IMR-90 (cell line): ENCODE measurements around the gene NADSYN1. TPM values are rescaled to one million over a fixed set of nuclear protein-coding genes. Genes with fewer than 3 reads are reported as not detected.

Experiments used
- ATAC-seq: fragments of 200-7000 bp; cut with Tn5 transposase; 2 replicates; pipeline ENCODE4 v1.9.1; 2020; ENCODE audit warnings: low read depth, mild to moderate bottlenecking, moderate library complexity
- BruUV-seq: library from RNA; stranded (reverse); fragments of 400-500 nt; replicated peaks from 2 replicates; lab custom pipeline; 2021; lab: Mats Ljungman, UMichigan
- CTCF ChIA-PET: fragments of 300-600 bp; formaldehyde crosslinking; extraction: SDS; loops from one replicate; lab custom pipeline; 2021; ENCODE audit warnings: antibody characterized with exemption; lab: Yijun Ruan, JAX
- POLR2A ChIA-PET: fragments of 300-600 bp; sonication (Branson Sonifier 250); formaldehyde crosslinking; loops from one replicate; lab custom pipeline; 2022; ENCODE audit warnings: antibody characterized with exemption; ENCODE audit not compliant: unreplicated experiment; lab: Charles Lee
- DNase-seq: peaks from one replicate; pipeline ENCODE4 v3.0.0; 2013
- H2AFZ ChIP-seq: replicated peaks from 2 replicates; pipeline ENCODE3; 2013; ENCODE audit warnings: low read length, mild to moderate bottlenecking; ENCODE audit not compliant: poor library complexity
- H2AK5ac ChIP-seq: 2 replicates; pipeline ENCODE4 v1.6.1; 2013; ENCODE audit warnings: low read depth, low read length, inconsistent platforms
- H2AK9ac ChIP-seq: replicated peaks from 2 replicates; pipeline ENCODE3; 2013; ENCODE audit warnings: mild to moderate bottlenecking, low read depth, low read length, moderate library complexity; ENCODE audit not compliant: poor library complexity
- H2BK120ac ChIP-seq: 2 replicates; pipeline ENCODE4 v1.6.1; 2013; ENCODE audit warnings: low read depth, low read length, inconsistent platforms
- H2BK15ac ChIP-seq: 3 replicates; pipeline ENCODE4 v1.6.1; 2013; ENCODE audit warnings: low read depth, low read length, inconsistent platforms
- H2BK20ac ChIP-seq: 2 replicates; pipeline ENCODE4 v1.6.1; 2013; ENCODE audit warnings: low read depth, mild to moderate bottlenecking, inconsistent platforms, low read length, moderate library complexity
- H2BK5ac ChIP-seq: 2 replicates; pipeline ENCODE4 v1.6.1; 2013; ENCODE audit warnings: mild to moderate bottlenecking, low read depth, low read length, inconsistent platforms; ENCODE audit not compliant: poor library complexity, severe bottlenecking
- H3K14ac ChIP-seq: replicated peaks from 2 replicates; pipeline ENCODE4 v1.6.1; 2013; ENCODE audit warnings: low read depth, low read length, inconsistent platforms
- H3K18ac ChIP-seq: 2 replicates; pipeline ENCODE4 v1.6.1; 2013; ENCODE audit warnings: low read depth, low read length, control low read depth
- H3K23ac ChIP-seq: 2 replicates; pipeline ENCODE4 v1.6.1; 2013; ENCODE audit warnings: low read depth, low read length, inconsistent platforms
- H3K27ac ChIP-seq: 2 replicates; pipeline ENCODE4 v1.5.1; 2013; ENCODE audit warnings: mild to moderate bottlenecking, control low read depth, low read length; ENCODE audit not compliant: insufficient read depth
- H3K27me3 ChIP-seq: 2 replicates; pipeline ENCODE4 v1.6.1; 2013; ENCODE audit warnings: low read length; ENCODE audit not compliant: control insufficient read depth, insufficient read depth
- H3K36me3 ChIP-seq: 2 replicates; pipeline ENCODE4 v1.6.1; 2013; ENCODE audit warnings: low read length, mixed read lengths; ENCODE audit not compliant: control insufficient read depth, insufficient read depth
- H3K4ac ChIP-seq: 2 replicates; pipeline ENCODE4 v1.6.1; 2013; ENCODE audit warnings: low read depth, low read length, inconsistent platforms
- H3K4me1 ChIP-seq: 2 replicates; pipeline ENCODE4 v1.6.1; 2013; ENCODE audit warnings: low read length, mixed read lengths; ENCODE audit not compliant: control insufficient read depth, insufficient read depth
- H3K4me2 ChIP-seq: 2 replicates; pipeline ENCODE4 v1.6.1; 2013; ENCODE audit warnings: low read depth, mild to moderate bottlenecking, control low read depth, low read length, moderate library complexity
- H3K4me3 ChIP-seq: 2 replicates; pipeline ENCODE4 v1.5.1; 2013; ENCODE audit warnings: low read depth, mild to moderate bottlenecking, control low read depth, low read length, moderate library complexity; ENCODE audit not compliant: insufficient read depth
- H3K56ac ChIP-seq: 2 replicates; pipeline ENCODE4 v1.6.1; 2013; ENCODE audit warnings: low read length, inconsistent platforms; ENCODE audit not compliant: insufficient read depth; ENCODE audit errors: extremely low read depth
- H3K79me1 ChIP-seq, 2 experiments: 2 replicates each; pipeline ENCODE4 v1.6.1; 2013; ENCODE audit warnings: low read length in 2 of 2, inconsistent platforms in 1 of 2, low read depth in 1 of 2
- H3K9ac ChIP-seq: 2 replicates; pipeline ENCODE4 v1.6.1; 2013; ENCODE audit warnings: low read depth, low read length, control low read depth
- H3K9me1 ChIP-seq: 2 replicates; pipeline ENCODE4 v1.6.1; 2013; ENCODE audit warnings: low read length, inconsistent platforms; ENCODE audit not compliant: insufficient read depth
- H3K9me3 ChIP-seq: 2 replicates; pipeline ENCODE4 v1.6.1; 2013; ENCODE audit warnings: low read length; ENCODE audit not compliant: control insufficient read depth, insufficient read depth
- H4K20me1 ChIP-seq: 2 replicates; pipeline ENCODE4 v1.6.1; 2013; ENCODE audit warnings: low read length, inconsistent platforms; ENCODE audit not compliant: insufficient read depth
- H4K5ac ChIP-seq: 2 replicates; pipeline ENCODE4 v1.6.1; 2013; ENCODE audit warnings: mild to moderate bottlenecking, low read depth, low read length, control low read depth
- H4K8ac ChIP-seq, 2 experiments: 2 replicates each; pipeline ENCODE4 v1.6.1; 2013; ENCODE audit warnings: low read depth in 2 of 2, low read length in 2 of 2, control low read depth in 1 of 2, inconsistent platforms in 1 of 2
- H4K91ac ChIP-seq: 2 replicates; pipeline ENCODE4 v1.6.1; 2013; ENCODE audit warnings: low read depth, low read length, inconsistent platforms; ENCODE audit not compliant: insufficient read depth
- BHLHE40 ChIP-seq: fragments of 150-350 bp; IDR thresholded peaks from 2 replicates; pipeline ENCODE4 v1.6.1; 2016; ENCODE audit warnings: mild to moderate bottlenecking, low read depth, low read length
- CEBPB ChIP-seq: IDR thresholded peaks from 2 replicates; pipeline ENCODE4 v1.6.1; 2012; ENCODE audit warnings: low read depth, low read length, improper control_type of control experiment
- RAD21 ChIP-seq: IDR thresholded peaks from 2 replicates; pipeline ENCODE4 v1.6.1; 2012; ENCODE audit warnings: low read length, improper control_type of control experiment
- RFX5 ChIP-seq: IDR thresholded peaks from 2 replicates; pipeline ENCODE4 v1.8.0; 2012; ENCODE audit warnings: low read depth, mild to moderate bottlenecking, low read length, moderate library complexity
- WGBS, 2 experiments: methylation state at CpG; one replicate each; pipeline versions ENCODE4 v1.1.5 to v1.1.7; 2013; ENCODE audit warnings: missing lambda C conversion rate in 2 of 2; ENCODE audit not compliant: insufficient read length in 1 of 2; ENCODE audit errors: extremely low coverage in 2 of 2; 5-methylcytosine and 5-hydroxymethylcytosine counted together
- dilution Hi-C: fragments of 300-500 bp; cut with HindIII; formaldehyde crosslinking; loops from one replicate; pipeline ENCODE4 v1.14.3; 2018; ENCODE audit warnings: low sequenced_read_pairs; ENCODE audit not compliant: unreplicated experiment
- in situ Hi-C: fragments of 300-500 bp; cut with MboI; formaldehyde crosslinking; loops from 3 replicates; pipeline ENCODE4 v1.14.3; 2019; ENCODE audit warnings: low sequenced_read_pairs, inconsistent platforms, mixed read lengths
- intact Hi-C: fragments of 100-400 bp; cut with micrococcal nuclease; formaldehyde crosslinking; loops from 2 replicates; pipeline ENCODE4 v1.10.0; 2022
- polyA plus RNA-seq, 3 experiments: library from polyadenylated mRNA; depleted of rRNA; stranded (reverse); fragments of >200 nt; gene quantifications; 2 replicates each; pipeline ENCODE4 v1.2.3, GENCODE V29; 2012; ENCODE audit warnings: low replicate concordance in 1 of 3
- total RNA-seq: library from RNA; depleted of rRNA; stranded (reverse); fragments of >200 nt; gene quantifications from 2 replicates; pipeline ENCODE4 v1.2.3, GENCODE V29; 2012
- TF ChIP-seq, protein P1 (sequence below): fragments of 150-350 bp; IDR thresholded peaks from 2 replicates; pipeline ENCODE4 v1.6.1; 2016; ENCODE audit warnings: low read depth, mild to moderate bottlenecking, low read length, moderate library complexity, borderline replicate concordance

The NADSYN1 gene
- total and polyA plus RNA-seq, 2 of the 4 experiments (the other 2 are of a cell fraction), result 69.5 to 70.4 TPM

- intact Hi-C loops, result no loop called here
- H3K4ac ChIP-seq, result no peak overlapping the region
These were observed 10.6 kb downstream of the NADSYN1 start for GRCh38 chr11:71463331-71464211.

More at GRCh38 chr11:71463331-71464211, 10.6 kb downstream of the NADSYN1 start:
- in situ Hi-C loops, result no loop called here
- no peak overlapping the region for H2AK5ac ChIP-seq
- no peaks in the 10 kb centered on the region for H3K9me3 ChIP-seq
- H3K4me2 ChIP-seq, result no peak overlapping the region
- no peak overlapping the region for H4K5ac ChIP-seq
- no peak overlapping the region for H3K18ac ChIP-seq
- no peak overlapping the region for H4K8ac ChIP-seq
- no peak overlapping the region for H2BK15ac ChIP-seq
- no peaks in the 10 kb centered on the region for H3K27me3 ChIP-seq
- no TSS peak for BruUV-seq
- H3K23ac ChIP-seq, result no peak overlapping the region
- H3K4me3 ChIP-seq, result no peak overlapping the region
- H2BK20ac ChIP-seq, result no peak overlapping the region
- ChIA-PET POLR2A (no interaction called here), CTCF (no interaction called here)
- no peak overlapping the region for H2BK120ac ChIP-seq
- H2BK5ac ChIP-seq, result no peak overlapping the region
- no peaks in the 10 kb centered on the region for H4K20me1 ChIP-seq
- no peak overlapping the region for H3K27ac ChIP-seq
- 97% methylated on average over 19 of the region's 34 CpGs; no CpG with 5 or more reads in 1 of the 2 experiments for WGBS, 2 experiments
- no peak overlapping the region for H2AFZ ChIP-seq
- no peak overlapping the region for H3K56ac ChIP-seq
- peaks cover 1 to 4% of the 10 kb centered on the region in 2 experiments; a peak in 2 of 4 replicates for H3K79me1 ChIP-seq
- dilution Hi-C loops, result no loop called here
- H4K91ac ChIP-seq, result no peak overlapping the region
- no peaks in the 10 kb centered on the region for H3K4me1 ChIP-seq
- H2AK9ac ChIP-seq, result peak overlapping the region; percentile 20
- no peak for TF ChIP-seq BHLHE40
- TF ChIP-seq RAD21, result no peak
- TF ChIP-seq CEBPB, result no peak
- TF ChIP-seq, protein P1, sequence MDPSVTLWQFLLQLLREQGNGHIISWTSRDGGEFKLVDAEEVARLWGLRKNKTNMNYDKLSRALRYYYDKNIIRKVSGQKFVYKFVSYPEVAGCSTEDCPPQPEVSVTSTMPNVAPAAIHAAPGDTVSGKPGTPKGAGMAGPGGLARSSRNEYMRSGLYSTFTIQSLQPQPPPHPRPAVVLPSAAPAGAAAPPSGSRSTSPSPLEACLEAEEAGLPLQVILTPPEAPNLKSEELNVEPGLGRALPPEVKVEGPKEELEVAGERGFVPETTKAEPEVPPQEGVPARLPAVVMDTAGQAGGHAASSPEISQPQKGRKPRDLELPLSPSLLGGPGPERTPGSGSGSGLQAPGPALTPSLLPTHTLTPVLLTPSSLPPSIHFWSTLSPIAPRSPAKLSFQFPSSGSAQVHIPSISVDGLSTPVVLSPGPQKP, result no peak
- TF ChIP-seq RFX5, result no peak
- no peak overlapping the region for H3K9ac ChIP-seq
- no peak overlapping the region for H3K14ac ChIP-seq
- DNase-seq (no peak), ATAC-seq (no peak)
- no peaks in the 10 kb centered on the region for H3K9me1 ChIP-seq
- peaks cover 48% of the 10 kb centered on the region for H3K36me3 ChIP-seq
